Keratinocyte (primary cell): ENCODE data around the gene RRAD. TPM values are rescaled to one million over a fixed set of nuclear protein-coding genes. Genes with fewer than 3 reads are reported as not detected.
A peak's percentile ranks its signal among the peaks of the same experiment; 100 is the strongest.
"Not testable (repeated sequence)": the region's sequence is repeated elsewhere in the genome, so short reads cannot be mapped to it uniquely, and the experiment has no call there.

Experiments used
- DNase-seq: peaks from one replicate; pipeline ENCODE4 v3.0.0-alpha.2; 2011; ENCODE audit warnings: low read depth, missing footprints, low spot score
- FAIRE-seq: peaks from 2 replicates; lab custom pipeline; 2011; peaks lifted over from hg19 to GRCh38; lab: Jason Lieb, UNC
- H2AFZ ChIP-seq: 2 replicates; pipeline ENCODE4 v1.6.0; 2012; ENCODE audit warnings: low read length, control low read depth, inconsistent platforms; ENCODE audit not compliant: control insufficient read depth
- H3K27ac ChIP-seq: 2 replicates; pipeline ENCODE4 v1.5.1; 2011; ENCODE audit warnings: low read length; ENCODE audit not compliant: control insufficient read depth, insufficient read depth
- H3K27me3 ChIP-seq: 3 replicates; pipeline ENCODE4 v1.6.0; 2011; ENCODE audit warnings: low read length; ENCODE audit not compliant: control insufficient read depth, insufficient read depth; ENCODE audit errors: extremely low read depth
- H3K36me3 ChIP-seq, 2 experiments: 2 replicates in 1 of 2; 3 replicates in 1 of 2; pipeline ENCODE4 v1.5.1; 2011; ENCODE audit warnings: low read length in 2 of 2, mild to moderate bottlenecking in 1 of 2; ENCODE audit not compliant: control insufficient read depth in 2 of 2, insufficient read depth in 2 of 2; ENCODE audit errors: extremely low read depth in 1 of 2
- H3K4me1 ChIP-seq: 3 replicates; pipeline ENCODE4 v1.5.1; 2011; ENCODE audit warnings: low read length; ENCODE audit not compliant: control insufficient read depth, insufficient read depth; ENCODE audit errors: extremely low read depth
- H3K4me2 ChIP-seq: 3 replicates; pipeline ENCODE4 v1.6.0; 2011; ENCODE audit warnings: low read depth, low read length; ENCODE audit not compliant: control insufficient read depth, insufficient read depth; ENCODE audit errors: extremely low read depth
- H3K4me3 ChIP-seq, 3 experiments: fragments of 200-600 bp in 1 of 3; sonication (generic) in 1 of 3; 2 replicates in 2 of 3; 3 replicates in 1 of 3; pipeline ENCODE4 v1.5.1; 2011 to 2016; ENCODE audit warnings: low read length in 3 of 3, mild to moderate bottlenecking in 3 of 3, control low read depth in 2 of 3, inconsistent platforms in 1 of 3, low read depth in 1 of 3, mixed read lengths in 1 of 3, mixed run types in 1 of 3, moderate library complexity in 1 of 3; ENCODE audit not compliant: control insufficient read depth in 2 of 3, insufficient read depth in 2 of 3; ENCODE audit errors: extremely low read depth in 1 of 3
- H3K79me2 ChIP-seq: 2 replicates; pipeline ENCODE4 v1.6.0; 2012; ENCODE audit warnings: low read length; ENCODE audit not compliant: control insufficient read depth, insufficient read depth
- H3K9ac ChIP-seq: 3 replicates; pipeline ENCODE4 v1.6.0; 2011; ENCODE audit warnings: low read length; ENCODE audit not compliant: control insufficient read depth, insufficient read depth; ENCODE audit errors: extremely low read depth
- H3K9me1 ChIP-seq: 3 replicates; pipeline ENCODE4 v1.6.0; 2011; ENCODE audit warnings: low read length; ENCODE audit not compliant: control insufficient read depth, insufficient read depth; ENCODE audit errors: extremely low read depth
- H3K9me3 ChIP-seq: 2 replicates; pipeline ENCODE4 v1.5.1; 2012; ENCODE audit warnings: low read depth, low read length; ENCODE audit not compliant: control insufficient read depth
- H4K20me1 ChIP-seq: 3 replicates; pipeline ENCODE4 v1.6.0; 2011; ENCODE audit warnings: low read length; ENCODE audit not compliant: control insufficient read depth, insufficient read depth; ENCODE audit errors: extremely low read depth
- CTCF ChIP-seq, 3 experiments: IDR thresholded peaks in 1 of 3; conservative IDR thresholded peaks in 1 of 3; optimal IDR thresholded peaks in 1 of 3; 2 replicates in 2 of 3; 3 replicates in 1 of 3; pipeline versions ENCODE3 to v1.5.1; 2011; ENCODE audit warnings: low read length in 3 of 3, mild to moderate bottlenecking in 3 of 3, moderate library complexity in 2 of 3, control low read depth in 1 of 3, inconsistent platforms in 1 of 3; ENCODE audit not compliant: insufficient read depth in 2 of 3; ENCODE audit errors: extremely low read depth in 1 of 3
- EZH2 ChIP-seq: IDR thresholded peaks from one replicate; pipeline ENCODE4 v1.6.1; 2012; ENCODE audit warnings: inconsistent platforms, mild to moderate bottlenecking, low read length, moderate library complexity
- dilution Hi-C: fragments of 300-500 bp; cut with MboI; formaldehyde crosslinking; loops from one replicate; pipeline ENCODE4 v1.7.0; 2020; ENCODE audit warnings: low sequenced_read_pairs; ENCODE audit not compliant: extremely low pct_ligation_motif_present
- polyA plus RNA-seq, 5 experiments: library from polyadenylated mRNA; depleted of rRNA in 3 of 5; stranded (reverse) in 3 of 5; stranded (forward) in 1 of 5; unstranded in 1 of 5; fragments of >200 nt; gene quantifications; 1 replicate in 1 of 5; 2 replicates in 3 of 5; 3 replicates in 1 of 5; pipeline versions ENCODE4 v1.2.1 to v1.2.3, GENCODE V29; 2011 to 2012; ENCODE audit warnings: missing spikeins in 2 of 5, low read depth in 1 of 5, low replicate concordance in 1 of 5

The RRAD gene
- polyA plus RNA-seq, 1 donor (not counting 4 experiments of a cell fraction or from before 2014, with no cell fraction given) = 2.7 TPM

- peaks cover 36 to 46% of the 10 kb centered on the region in 2 experiments for H3K36me3 ChIP-seq
- peaks cover 18% of the 10 kb centered on the region for H3K4me1 ChIP-seq
- peak overlapping the region; percentile 94 for H3K4me2 ChIP-seq
- H3K4me3 ChIP-seq = peak overlapping the region; percentile 72 to 86 (median 77)
- dilution Hi-C loops = no loop called here
- DNase-seq (no peak), FAIRE-seq (peak; percentile 52)
- H3K27me3 ChIP-seq = no peaks in the 10 kb centered on the region
- H3K9me3 ChIP-seq = no peaks in the 10 kb centered on the region
- TF ChIP-seq CTCF (optimal IDR thresholded peaks at IDR 0.05 in 1 of 3, IDR thresholded peaks at IDR 0.05 in 1 of 3, conservative IDR thresholded peaks at IDR 0.05 in 1 of 3; ENCODE audit: extremely low read depth in 1 of 3, insufficient read depth in 2 of 3, low read length in 3 of 3) (no peak), EZH2 (no peak)
- peaks cover 8% of the 10 kb centered on the region for H4K20me1 ChIP-seq
- H3K79me2 ChIP-seq = peaks cover 52% of the 10 kb centered on the region
- H3K9me1 ChIP-seq = peaks cover 5% of the 10 kb centered on the region
- no peak overlapping the region for H3K27ac ChIP-seq
- H2AFZ ChIP-seq = no peak overlapping the region
- H3K9ac ChIP-seq = peak overlapping the region; percentile 95
These were observed 11.1 kb upstream of the RRAD start for GRCh38 chr16:66936462-66936861.

GRCh38 chr16:66935314-66936011, 10.1 kb upstream of the RRAD start, which contains the start of gene CES2:
Gene CES2 (plus strand): TSS chr16:66935516. CDS start chr16:66935636, 120 bp downstream.
- DNase-seq (peak; percentile 57), FAIRE-seq (peak; percentile 89)
- peak within 1 kb of the TSS; percentile 72 to 86 (median 77) for H3K4me3 ChIP-seq
- peaks cover 5% of the 10 kb centered on the region for H3K9me1 ChIP-seq
- peaks cover 8% of the 10 kb centered on the region for H4K20me1 ChIP-seq
- peaks cover 27 to 36% of the 10 kb centered on the region in 2 experiments for H3K36me3 ChIP-seq
- peaks cover 52% of the 10 kb centered on the region for H3K79me2 ChIP-seq
- no peaks in the 10 kb centered on the region for H3K27me3 ChIP-seq
- peak within 1 kb of the TSS; percentile 76 for H3K27ac ChIP-seq
- H3K9ac ChIP-seq = peak within 1 kb of the TSS; percentile 95
- peak within 1 kb of the TSS; percentile 94 for H3K4me2 ChIP-seq
- no peaks in the 10 kb centered on the region for H3K9me3 ChIP-seq
- no peak for TF ChIP-seq EZH2
- TF ChIP-seq CTCF (optimal IDR thresholded peaks at IDR 0.05 in 1 of 3, IDR thresholded peaks at IDR 0.05 in 1 of 3, conservative IDR thresholded peaks at IDR 0.05 in 1 of 3; ENCODE audit: extremely low read depth in 1 of 3, insufficient read depth in 2 of 3, low read length in 3 of 3) = no peak
- peak within 1 kb of the TSS; percentile 87 for H2AFZ ChIP-seq
- dilution Hi-C loops = no loop called here
- peaks cover 18% of the 10 kb centered on the region for H3K4me1 ChIP-seq

- H3K9me1 ChIP-seq, DNase-seq, H4K20me1 ChIP-seq, H3K27me3 ChIP-seq, H3K9me3 ChIP-seq, dilution Hi-C loops: not testable (repeated sequence)
- Histone ChIP-seq H3K27ac (peak overlapping the region; percentile 76), H3K79me2 (peaks cover 49% of the 10 kb centered on the region), H3K4me2 (peak overlapping the region; percentile 94), H3K36me3 (peaks cover 22 to 31% of the 10 kb centered on the region in 2 experiments), H3K9ac (peak overlapping the region; percentile 95), H3K4me3 (peak overlapping the region; percentile 72 to 86 (median 77)), H2AFZ (peak overlapping the region; percentile 87), H3K4me1 (peaks cover 18% of the 10 kb centered on the region)
- peak; percentile 69 for FAIRE-seq
These were observed 9.5 kb upstream of the RRAD start for GRCh38 chr16:66934839-66935313.
